ENCODE results near the gene SUCNR1.
"Not testable (repeated sequence)": the region's sequence is repeated elsewhere in the genome, so short reads cannot be mapped to it uniquely, and the experiment has no call there.

Gene SUCNR1

GRCh38 chr3:151900884-151901643 is 27.6 kb downstream of the SUCNR1 start:
- no peak for DNase-seq (ENCODE audit: low read depth, low spot score)

- DNase-seq (ENCODE audit: low read depth, low spot score) = no peak
These were observed 28.3 kb downstream of the SUCNR1 start for GRCh38 chr3:151901644-151902285.

GRCh38 chr3:151903501-151903991 is 30.1 kb downstream of the SUCNR1 start:
- no peak for DNase-seq (ENCODE audit: low read depth, low spot score)

DNA sequence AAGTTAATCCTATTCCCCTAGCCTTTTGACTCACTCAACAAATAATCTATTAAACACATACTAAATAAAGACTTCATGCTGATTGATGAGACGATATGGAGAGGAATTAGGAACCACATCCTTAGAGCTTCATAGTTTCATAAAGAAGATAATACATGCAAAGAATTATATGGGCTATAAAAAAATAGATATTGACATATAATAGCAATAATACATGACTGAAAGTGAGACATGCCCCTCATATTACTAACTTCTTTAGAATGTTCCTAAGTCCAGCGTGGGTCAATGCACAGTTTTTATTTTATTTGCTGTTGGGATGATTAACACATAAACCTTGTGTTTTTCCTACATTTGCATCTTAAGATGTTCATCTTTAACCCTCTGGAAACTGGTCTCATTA is 32.2 kb downstream of the SUCNR1 start:
- DNase-seq (ENCODE audit: low read depth, low spot score) = no peak

DNA sequence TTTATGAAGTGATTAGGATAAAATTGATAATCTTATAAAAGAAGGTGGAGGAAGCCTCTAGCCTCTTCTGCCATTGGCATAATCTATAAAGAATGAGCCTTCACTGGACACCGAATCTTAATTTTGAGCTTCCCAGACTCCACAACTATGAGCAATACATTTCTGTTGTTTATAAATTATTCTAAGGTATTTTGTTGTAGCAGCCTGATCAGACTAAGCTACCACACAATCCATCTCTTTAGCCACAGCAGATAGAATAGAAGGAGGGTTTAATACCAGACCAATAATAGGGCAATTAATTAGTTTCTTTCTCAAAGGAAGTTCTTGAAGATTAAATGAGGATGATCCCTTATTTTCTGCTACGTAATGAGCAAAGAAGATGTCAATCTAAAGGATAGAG is 33.3 kb downstream of the SUCNR1 start:
- DNase-seq (ENCODE audit: low read depth, low spot score) = no peak

GRCh38 chr3:151908399-151908798 is 35.0 kb downstream of the SUCNR1 start:
- no peak for DNase-seq (ENCODE audit: low read depth, low spot score)

DNA sequence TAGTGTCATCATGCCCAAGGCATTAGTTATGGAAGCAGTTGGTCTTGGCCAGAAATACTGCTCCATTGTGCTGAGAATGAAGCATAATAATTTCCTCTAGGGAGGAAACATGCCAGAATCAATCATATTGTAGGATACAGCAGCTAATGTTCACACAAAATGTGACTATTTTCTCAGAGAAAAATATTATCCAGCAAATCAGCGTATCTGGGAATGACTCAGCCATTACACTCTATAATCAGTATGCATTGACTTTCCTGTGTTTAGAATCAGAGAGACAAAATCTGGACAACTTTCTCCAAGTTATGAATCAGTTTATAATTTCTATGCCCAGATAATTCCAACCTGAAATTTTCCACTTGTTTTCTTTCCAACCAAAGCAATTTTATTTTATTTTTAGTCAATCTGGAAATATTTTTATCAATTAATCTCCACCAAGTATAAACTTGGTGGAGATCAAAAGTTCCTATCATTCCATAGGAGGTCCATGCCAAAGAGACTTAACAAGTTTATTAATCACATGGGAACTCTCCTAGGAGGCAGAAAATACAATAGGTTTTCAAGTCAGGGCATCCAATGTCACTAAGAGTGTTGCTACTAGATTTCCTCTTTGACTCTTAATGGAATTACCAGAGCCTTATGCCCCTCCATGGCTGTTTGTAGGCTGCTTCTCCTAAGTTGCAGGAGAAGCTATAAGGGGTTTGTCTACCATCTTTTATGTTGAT is 36.4 kb downstream of the SUCNR1 start:
- DNase-seq (ENCODE audit: low read depth, low spot score) = no peak

DNA sequence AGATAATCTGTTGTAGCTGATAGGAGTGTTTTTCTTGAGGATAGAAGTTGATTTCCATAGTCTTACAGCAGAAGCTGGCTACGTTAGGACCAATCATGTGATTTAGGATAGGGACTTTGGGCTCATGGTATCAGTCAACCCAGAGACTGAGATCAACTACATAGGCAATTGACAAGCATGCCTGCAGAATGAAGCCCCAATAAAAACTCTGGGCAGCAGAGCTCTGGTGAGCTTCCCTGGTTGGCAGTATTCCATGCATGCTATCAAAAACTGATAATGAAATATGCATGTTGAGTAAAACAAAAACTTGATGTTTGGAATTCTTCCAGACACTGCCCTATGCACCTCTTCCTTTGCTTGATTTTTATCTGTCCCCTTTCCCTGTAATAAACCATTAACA is 38.0 kb downstream of the SUCNR1 start:
- DNase-seq (ENCODE audit: low read depth, low spot score) = no peak

GRCh38 chr3:151912028-151912427 is 38.6 kb downstream of the SUCNR1 start:
- DNase-seq (ENCODE audit: low read depth, low spot score) = no peak

- no peak for DNase-seq (ENCODE audit: low read depth, low spot score)
These were observed 43.3 kb downstream of the SUCNR1 start for GRCh38 chr3:151916781-151917180.

DNA sequence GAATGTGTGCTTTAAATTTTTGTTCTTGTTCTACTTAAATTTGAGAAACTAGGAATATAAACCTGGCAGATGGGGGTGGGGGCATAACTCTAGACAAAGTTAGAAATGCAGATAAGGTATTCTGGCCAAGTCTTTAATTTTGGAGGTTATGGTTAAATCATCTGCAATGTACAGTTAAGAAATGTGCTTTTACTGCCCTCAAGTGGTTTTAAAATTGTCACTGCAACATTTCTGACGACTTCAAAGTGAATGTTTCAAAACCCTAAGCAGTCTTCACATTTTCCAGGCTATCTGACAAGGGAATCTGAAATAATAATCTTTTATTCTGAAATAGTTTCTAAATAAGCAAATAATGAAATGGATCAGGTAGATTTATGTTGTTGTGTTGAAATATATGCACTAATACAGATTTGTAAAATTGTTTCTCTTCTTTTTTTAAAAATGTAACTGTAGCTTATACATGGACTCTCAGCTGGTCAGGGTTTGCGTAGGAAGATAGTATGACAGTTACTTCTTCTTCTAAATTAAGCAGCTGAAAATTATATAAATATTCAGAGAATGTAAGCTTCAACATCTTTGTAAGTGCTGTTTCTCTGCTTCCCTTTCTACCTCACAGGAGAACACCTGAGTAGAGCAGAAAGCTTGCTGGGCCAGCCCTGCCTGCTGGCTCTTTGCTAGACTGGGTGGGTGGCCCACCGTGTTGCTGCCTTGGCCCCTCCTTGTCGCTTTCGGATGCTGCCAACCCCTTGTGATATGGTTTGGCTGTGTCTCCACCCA is 45.0 kb downstream of the SUCNR1 start:
- DNase-seq (ENCODE audit: low read depth, low spot score) = no peak

GRCh38 chr3:151919030-151919328 is 45.5 kb downstream of the SUCNR1 start:
- no peak for DNase-seq (ENCODE audit: low read depth, low spot score)

- DNase-seq (ENCODE audit: low read depth, low spot score) = no peak
These were observed 46.0 kb downstream of the SUCNR1 start for GRCh38 chr3:151919446-151919845.

- no peak for DNase-seq (ENCODE audit: low read depth, low spot score)
These were observed 50.5 kb downstream of the SUCNR1 start for GRCh38 chr3:151923901-151924300.

DNA sequence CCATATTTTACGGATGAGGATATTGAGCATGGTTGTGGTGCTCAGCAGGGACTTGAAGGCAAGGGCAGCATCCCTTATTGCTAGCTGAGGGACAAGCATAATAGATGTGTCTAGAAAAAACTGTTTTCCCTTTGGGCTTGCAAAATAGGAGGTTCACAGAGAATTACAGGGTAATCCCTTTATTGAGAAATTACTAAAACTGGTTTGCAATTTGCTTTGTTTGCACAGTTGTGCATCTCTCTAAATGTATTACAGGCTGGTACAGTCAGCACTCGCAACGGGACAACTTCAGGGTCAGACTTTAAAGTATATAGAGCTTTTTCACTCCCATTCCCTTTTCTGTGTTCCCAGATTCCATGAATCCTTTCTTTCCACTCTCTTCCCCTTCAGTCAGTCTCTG is 51.3 kb downstream of the SUCNR1 start:
- no peak for DNase-seq (ENCODE audit: low read depth, low spot score)

DNA sequence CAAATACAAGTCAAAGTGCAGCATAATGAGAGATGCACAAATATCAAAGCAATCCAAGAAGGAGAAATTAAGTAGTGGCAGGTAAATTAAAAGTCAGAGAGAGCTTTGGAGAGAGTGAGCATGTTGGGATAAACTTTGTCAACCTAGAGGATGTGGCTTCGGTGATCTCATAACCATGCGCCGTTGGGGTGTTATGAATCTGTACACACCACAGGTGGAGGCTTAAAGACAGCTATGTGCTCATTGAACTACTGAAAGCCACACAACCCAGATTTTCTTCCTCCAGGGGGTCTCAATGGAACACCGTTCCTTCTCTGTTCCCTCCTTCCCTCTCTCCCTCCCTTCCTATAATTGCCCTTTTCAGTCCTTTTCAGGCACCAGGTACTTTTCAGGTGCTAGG is 52.0 kb downstream of the SUCNR1 start:
- DNase-seq (ENCODE audit: low read depth, low spot score) = no peak

DNA sequence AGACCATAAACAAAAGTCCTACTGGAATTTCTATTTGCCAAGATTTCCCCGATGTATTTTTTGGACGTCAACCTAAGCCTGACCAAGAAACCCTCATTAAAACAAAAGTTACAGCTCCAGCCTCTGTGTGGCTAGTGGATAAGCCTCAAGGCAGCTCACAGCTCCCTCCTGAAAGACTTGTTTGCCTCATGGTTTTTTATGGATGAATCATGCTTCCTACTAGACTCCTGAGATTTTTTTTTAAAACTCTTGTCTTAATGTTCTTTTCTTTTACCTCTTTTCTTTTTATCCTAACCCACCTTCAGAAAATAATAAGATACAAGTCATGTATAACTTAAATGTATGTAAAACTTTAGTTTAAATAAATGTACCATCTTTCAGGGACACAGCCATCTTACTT is 52.4 kb downstream of the SUCNR1 start:
- no peak for DNase-seq (ENCODE audit: low read depth, low spot score)

GRCh38 chr3:151926956-151927355 is 53.5 kb downstream of the SUCNR1 start:
- no peak for DNase-seq (ENCODE audit: low read depth, low spot score)

- not testable (repeated sequence) for DNase-seq (ENCODE audit: low read depth, low spot score)
These were observed 54.6 kb downstream of the SUCNR1 start for GRCh38 chr3:151927915-151928525.

- no peak for DNase-seq (ENCODE audit: low read depth, low spot score)
These were observed 57.7 kb downstream of the SUCNR1 start for GRCh38 chr3:151931171-151931570.

DNA sequence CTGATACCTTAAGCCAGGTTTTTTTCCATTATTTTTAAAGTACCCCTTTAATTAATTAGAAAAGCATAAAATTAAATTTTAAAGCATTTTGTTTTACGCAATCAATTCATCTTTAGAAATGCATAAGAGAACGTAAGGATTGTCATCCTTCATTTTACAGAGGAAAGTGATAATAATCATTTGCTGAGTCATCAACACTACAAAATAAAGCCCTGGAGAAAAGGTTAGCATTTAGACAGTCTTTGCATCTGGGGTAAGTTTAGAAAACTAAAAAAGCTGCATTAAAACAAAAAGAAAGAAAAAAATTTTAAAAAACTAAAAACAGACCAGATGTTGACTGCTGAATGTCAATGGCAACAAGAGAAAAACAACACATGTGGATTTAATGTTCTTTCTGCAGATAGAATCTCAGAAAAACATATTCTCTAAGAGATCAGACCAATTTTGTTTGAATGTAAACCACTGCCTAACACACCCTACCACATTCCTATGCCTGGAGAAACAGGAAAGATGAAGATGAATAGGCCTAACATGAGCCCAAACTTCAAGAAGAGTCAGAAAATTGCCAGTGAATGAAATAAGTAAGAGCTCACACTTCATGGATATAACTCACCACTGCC is 59.9 kb downstream of the SUCNR1 start:
- DNase-seq (ENCODE audit: low read depth, low spot score) = no peak

Data from brain pericyte (primary cell).